GM12875 (cell line): Measurements from ENCODE around the gene DLEU7.

ENCODE experiments used
- H3K4me3 ChIP-seq: one replicate; pipeline ENCODE4 v1.5.1; 2011; ENCODE audit warnings: low read depth, low read length, control low read depth
- CTCF ChIP-seq: IDR thresholded peaks from 2 replicates; pipeline ENCODE4 v1.5.1; 2011; ENCODE audit warnings: low read depth, mild to moderate bottlenecking, control low read depth, inconsistent platforms, low read length, moderate library complexity, borderline replicate concordance; ENCODE audit not compliant: insufficient read depth

DLEU7 gene

DNA sequence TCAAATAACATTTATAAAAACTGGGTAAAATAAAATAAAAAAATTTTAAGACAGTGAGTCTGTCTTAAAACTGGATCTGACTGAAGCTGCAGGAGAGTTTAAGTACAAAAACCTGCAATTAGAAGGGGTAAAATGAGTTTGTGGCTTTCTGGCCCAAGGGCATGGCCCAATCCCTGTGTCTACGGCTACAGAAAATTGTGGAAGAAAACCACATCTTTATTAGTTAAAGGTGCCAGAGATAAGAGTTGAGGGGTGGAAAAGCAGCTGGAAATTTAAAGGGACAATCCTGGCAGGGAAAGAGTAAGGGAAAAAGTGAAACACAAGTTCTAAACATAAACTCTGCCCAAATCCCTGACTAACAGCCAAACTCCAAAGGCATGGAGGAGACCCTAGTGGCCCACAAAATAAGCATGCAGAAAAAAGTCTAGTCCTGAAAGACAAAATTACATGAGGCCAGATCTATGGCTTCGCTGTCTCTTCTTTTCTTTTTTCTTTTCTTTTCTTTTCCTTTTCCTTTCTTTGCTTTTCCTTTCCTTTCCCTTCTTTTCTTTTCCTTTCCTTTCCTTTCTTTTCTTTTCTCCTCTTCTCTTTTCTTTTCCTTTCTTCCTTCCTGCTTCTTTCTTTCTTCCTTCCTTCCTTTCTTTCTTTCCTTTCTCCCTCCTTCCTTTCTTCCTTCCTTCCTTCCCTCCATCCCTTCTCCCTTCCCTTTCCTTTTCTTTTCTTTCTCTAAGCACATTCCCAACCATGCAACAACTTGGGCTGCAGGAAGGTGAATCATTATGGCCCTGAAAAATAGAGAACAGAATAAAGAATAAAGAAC, 23.5 kb upstream of the DLEU7 start:
- TF ChIP-seq CTCF: no peak

GRCh38 chr13:50864492-50864891, 21.0 kb upstream of the DLEU7 start:
- H3K4me3 ChIP-seq: no peak overlapping the region
- no peak for TF ChIP-seq CTCF

More for the DNA sequence above, 23.5 kb upstream of the DLEU7 start:
- no peak overlapping the region for H3K4me3 ChIP-seq

GRCh38 chr13:50855681-50856080, 12.2 kb upstream of the DLEU7 start:
- no peak overlapping the region for H3K4me3 ChIP-seq
- TF ChIP-seq CTCF: no peak

DNA sequence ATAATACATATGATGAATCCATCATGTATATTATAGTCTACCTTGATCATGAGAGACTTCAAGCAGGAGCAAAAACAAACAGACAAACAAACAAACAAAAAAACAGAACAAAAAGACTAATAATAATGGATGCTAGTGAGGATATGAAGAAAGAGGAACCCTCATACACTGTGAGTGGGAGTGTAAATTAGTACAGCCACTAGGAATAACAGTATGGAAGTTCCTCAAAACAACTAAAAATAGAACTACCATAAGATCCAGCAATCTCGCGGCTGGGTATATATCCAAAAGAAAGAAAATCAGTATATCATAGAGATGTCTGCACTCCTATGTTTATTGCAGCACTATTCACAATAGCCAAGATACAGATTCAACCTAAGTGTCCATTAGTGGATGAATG, 7.0 kb upstream of the DLEU7 start:
- no peak overlapping the region for H3K4me3 ChIP-seq
- TF ChIP-seq CTCF: no peak

DNA sequence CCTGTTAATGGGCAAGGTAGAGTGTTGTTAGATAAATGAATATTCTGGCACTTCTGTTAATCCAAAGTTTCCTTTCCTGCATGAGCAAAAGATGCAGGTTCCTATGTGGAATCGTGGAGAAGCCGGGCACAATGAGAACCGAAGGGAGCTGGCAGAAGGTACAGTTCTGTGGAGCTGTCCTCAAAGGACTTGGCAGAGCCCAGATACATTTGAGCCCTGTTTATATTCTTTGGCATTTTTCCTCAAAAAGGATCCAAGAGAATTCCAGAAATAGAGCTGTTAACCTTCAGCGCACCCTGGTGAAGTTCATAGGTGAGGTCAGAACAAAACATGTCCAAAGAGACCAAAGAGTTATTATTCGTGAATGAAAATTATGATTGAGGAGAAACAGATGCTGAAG, 4.0 kb upstream of the DLEU7 start:
- TF ChIP-seq CTCF: no peak

DNA sequence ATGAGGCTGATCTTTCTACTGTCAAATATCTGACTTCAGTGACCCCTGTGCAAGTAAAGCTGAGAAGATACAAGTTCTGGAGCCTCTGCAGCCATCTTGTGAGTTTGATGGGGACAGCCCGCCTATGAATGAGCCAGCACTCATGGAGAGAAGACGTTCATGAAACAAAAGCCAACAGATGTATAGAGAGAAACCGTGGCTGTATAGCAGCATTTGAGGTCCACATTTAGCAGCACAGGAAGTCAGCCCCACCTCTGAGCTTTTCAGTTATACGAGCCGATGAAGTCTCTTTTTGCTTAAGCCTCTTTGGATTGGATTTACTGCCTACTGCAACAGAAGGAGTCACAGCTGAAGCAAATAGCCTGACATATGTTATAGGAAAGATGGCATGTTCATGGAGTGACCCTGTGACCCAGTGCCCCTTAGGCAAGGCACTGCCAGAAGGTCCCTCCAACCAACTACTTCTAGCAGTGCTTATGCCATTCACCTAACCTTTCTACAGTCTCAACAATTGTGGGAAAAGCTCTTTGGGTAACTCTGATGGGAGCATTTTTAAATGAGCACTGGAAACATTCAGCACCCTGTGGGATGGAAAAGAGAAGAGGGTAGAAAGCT, 3.5 kb upstream of the DLEU7 start:
- no peak overlapping the region for H3K4me3 ChIP-seq
- no peak for TF ChIP-seq CTCF

More for the DNA sequence above, 4.0 kb upstream of the DLEU7 start:
- H3K4me3 ChIP-seq: no peak overlapping the region

DNA sequence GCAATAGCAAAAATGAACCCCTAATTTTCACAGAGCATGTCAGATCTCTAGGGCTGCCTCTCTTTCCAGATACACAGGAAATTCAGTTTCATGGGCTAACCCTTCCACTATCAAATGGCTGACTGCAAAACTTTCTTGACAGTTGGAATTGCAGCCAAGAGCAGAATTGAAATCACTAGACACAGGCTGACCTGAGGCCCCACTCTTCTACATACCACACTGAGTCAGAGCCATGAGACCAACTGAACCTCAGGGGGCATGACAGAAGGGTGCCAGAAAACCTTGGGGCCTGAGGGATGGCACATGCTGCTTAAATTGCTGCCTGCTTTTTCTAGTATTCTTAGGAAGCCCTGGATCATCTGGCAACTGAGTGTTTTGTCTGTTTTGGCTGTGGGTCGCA, 1.7 kb upstream of the DLEU7 start:
- H3K4me3 ChIP-seq: no peak overlapping the region
- no peak for TF ChIP-seq CTCF
